Brain microvascular endothelial cell (primary cell): ENCODE results near the gene CNPY1.
"Not testable (repeated sequence)": the region's sequence is repeated elsewhere in the genome, so short reads cannot be mapped to it uniquely, and the experiment has no call there.

Experiments
- DNase-seq: peaks from one replicate; pipeline ENCODE4 v3.0.0-alpha.2; 2020
- H3K27ac ChIP-seq: fragments of 250-450 bp; sonication (Bioruptor Pico); 2 replicates; pipeline ENCODE4 v1.5.1; 2020; ENCODE audit warnings: mild to moderate bottlenecking, moderate library complexity
- H3K27me3 ChIP-seq: fragments of 250-450 bp; sonication (Bioruptor Pico); replicated peaks from 2 replicates; pipeline ENCODE4 v1.5.1; 2020; ENCODE audit warnings: mild to moderate bottlenecking
- H3K36me3 ChIP-seq: fragments of 250-450 bp; sonication (Bioruptor Pico); replicated peaks from 2 replicates; pipeline ENCODE4 v1.5.1; 2020; ENCODE audit warnings: mild to moderate bottlenecking
- H3K4me3 ChIP-seq: 2 replicates; pipeline ENCODE4 v1.5.1; 2011; ENCODE audit warnings: low read depth, mild to moderate bottlenecking, control low read depth, low read length, moderate library complexity
- in situ Hi-C: cut with HindIII; loops from 2 replicates; pipeline ENCODE4 v1.10.0; 2017; ENCODE audit warnings: low sequenced_read_pairs, low pct_ligation_motif_present
- TF ChIP-seq, protein P1 (sequence below): IDR thresholded peaks from 2 replicates; pipeline ENCODE4 v1.5.1; 2011; ENCODE audit warnings: low read depth, mild to moderate bottlenecking, moderate library complexity, low read length, control low read depth, inconsistent platforms; ENCODE audit errors: missing control alignments

The CNPY1 gene

DNA sequence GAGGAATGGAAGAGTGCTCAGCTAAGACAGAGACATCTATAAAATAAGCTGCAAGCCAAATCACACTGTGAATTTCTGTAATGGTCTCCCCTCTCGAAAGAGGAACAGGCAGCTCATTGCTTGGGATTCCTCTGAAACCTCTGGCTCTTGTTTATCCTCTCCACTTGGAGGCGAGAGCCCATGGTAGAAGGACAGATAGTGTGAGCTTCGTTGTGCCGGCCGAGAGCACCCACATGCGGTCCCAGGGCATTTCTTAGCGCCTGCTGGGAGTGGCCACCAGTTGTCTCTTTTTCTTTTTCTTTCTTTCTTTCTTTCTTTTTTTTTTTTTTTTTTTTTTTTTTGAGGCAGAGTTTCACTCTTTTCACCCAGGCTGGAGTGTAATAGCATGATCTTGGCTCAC, 26.2 kb downstream of the CNPY1 start:
- Histone ChIP-seq H3K27ac (no peak overlapping the region), H3K36me3 (no peaks in the 10 kb centered on the region), H3K4me3 (no peak overlapping the region), H3K27me3 (no peaks in the 10 kb centered on the region)
- DNase-seq, result no peak
- TF ChIP-seq, protein P1, sequence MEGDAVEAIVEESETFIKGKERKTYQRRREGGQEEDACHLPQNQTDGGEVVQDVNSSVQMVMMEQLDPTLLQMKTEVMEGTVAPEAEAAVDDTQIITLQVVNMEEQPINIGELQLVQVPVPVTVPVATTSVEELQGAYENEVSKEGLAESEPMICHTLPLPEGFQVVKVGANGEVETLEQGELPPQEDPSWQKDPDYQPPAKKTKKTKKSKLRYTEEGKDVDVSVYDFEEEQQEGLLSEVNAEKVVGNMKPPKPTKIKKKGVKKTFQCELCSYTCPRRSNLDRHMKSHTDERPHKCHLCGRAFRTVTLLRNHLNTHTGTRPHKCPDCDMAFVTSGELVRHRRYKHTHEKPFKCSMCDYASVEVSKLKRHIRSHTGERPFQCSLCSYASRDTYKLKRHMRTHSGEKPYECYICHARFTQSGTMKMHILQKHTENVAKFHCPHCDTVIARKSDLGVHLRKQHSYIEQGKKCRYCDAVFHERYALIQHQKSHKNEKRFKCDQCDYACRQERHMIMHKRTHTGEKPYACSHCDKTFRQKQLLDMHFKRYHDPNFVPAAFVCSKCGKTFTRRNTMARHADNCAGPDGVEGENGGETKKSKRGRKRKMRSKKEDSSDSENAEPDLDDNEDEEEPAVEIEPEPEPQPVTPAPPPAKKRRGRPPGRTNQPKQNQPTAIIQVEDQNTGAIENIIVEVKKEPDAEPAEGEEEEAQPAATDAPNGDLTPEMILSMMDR, result no peak
- in situ Hi-C loops, result no loop called here

DNA sequence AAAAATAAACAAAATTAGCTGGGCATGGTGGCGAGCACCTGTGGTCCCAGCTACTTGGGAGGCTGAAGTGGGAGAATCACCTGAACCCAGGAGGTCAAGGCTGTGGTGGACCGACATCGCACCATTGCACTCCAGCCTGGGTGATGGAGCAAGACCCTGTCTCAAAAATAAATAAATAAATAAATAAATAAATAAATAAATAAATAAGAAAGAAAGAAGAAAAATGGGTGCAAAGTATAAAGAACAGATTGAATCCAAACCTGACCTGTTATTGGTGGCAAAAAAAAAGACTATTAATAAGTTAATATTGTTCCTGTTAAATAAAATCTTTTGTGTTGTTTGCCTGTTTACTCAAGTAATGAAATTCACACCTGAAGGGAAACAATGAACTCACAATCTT, 27.0 kb downstream of the CNPY1 start:
- H3K36me3 ChIP-seq, DNase-seq, H3K27ac ChIP-seq, H3K4me3 ChIP-seq, in situ Hi-C loops, H3K27me3 ChIP-seq: not testable (repeated sequence)

DNA sequence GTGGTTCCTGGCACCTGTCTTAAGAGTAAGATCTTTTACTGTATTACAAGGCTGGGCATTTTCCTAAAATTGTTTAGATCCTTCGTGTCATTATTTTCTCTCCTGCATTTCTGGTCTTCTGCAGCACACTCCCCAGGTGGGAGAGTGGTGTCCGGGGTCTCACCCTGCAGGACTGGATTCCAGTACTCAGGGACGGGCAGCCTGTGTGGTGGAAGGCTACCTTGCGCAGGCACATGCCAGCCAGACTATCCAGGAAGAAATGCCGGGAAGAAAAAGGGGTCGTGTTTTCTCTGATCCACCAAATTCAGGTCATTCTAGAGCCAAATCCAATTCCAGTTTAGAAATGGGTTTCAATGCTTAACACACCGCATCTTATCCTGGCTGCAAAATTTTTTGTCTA, 27.7 kb downstream of the CNPY1 start:
- Histone ChIP-seq H3K4me3 (no peak overlapping the region), H3K27ac (no peak overlapping the region), H3K27me3 (no peaks in the 10 kb centered on the region), H3K36me3 (no peaks in the 10 kb centered on the region)
- in situ Hi-C loops, result no loop called here
- TF ChIP-seq, protein P1, result no peak
- DNase-seq, result no peak

DNA sequence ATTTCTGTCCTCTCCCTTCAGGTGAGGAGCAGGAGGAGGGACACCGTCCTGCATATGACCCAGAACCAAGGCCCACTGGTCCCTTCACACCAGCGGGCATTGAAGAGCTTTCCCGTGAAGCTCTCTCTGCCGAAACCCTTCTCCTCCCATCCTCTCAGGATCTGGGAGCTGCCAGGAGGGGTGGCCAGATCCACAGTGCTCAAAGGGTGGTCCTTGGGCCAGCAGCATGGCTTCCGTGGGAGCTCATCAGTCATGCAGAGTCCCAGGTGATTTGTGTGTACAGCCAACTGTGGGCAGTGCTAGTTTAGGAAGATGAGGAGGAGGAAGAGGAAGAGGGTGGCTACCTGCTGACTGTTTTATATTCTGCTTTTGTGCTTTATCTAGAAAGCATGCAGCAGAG, 28.4 kb downstream of the CNPY1 start:
- H3K4me3 ChIP-seq, result no peak overlapping the region
- no peak for DNase-seq
- no peaks in the 10 kb centered on the region for H3K36me3 ChIP-seq
- TF ChIP-seq, protein P1, result no peak
- H3K27me3 ChIP-seq, result no peaks in the 10 kb centered on the region
- in situ Hi-C loops, result no loop called here
- no peak overlapping the region for H3K27ac ChIP-seq

DNA sequence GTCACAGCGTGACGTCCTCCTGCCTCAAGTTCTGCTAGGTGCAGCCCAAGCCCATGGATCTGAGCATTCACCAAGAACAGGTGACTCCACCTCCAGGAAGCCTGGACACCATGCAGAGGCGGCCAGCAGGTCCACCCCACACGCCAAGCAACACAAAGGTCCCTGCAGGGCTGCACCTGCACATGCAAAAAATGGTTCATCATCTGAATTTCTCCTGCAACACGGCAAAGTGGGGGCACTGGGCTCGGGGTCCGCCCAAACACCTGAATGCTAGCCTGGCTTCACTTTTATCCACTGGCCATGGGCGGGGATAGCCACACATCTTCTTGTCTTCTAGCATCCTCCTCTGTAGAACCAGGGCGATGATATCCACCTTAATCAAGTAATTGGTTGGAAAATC, 28.9 kb downstream of the CNPY1 start:
- no peaks in the 10 kb centered on the region for H3K27me3 ChIP-seq

DNA sequence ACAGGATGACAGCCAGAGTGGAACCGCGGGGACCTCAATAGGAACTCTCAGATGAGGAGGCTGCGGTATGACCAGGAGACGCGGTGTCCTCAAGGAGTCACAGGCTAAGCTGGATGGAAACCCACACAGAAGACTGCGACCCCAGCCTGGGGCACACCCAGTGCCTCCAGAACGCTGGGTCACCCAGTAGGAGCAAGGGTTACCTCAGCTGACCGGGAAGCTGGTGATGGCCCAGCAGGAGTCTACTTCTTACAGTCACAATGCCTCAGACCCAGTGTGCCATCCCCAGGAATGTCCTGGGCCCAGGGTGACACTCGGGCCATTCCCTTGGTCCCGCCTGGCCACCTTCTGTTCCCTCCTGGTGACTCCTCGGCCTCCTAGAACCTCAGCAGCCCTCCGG, 29.9 kb downstream of the CNPY1 start:
- Histone ChIP-seq H3K27me3 (peaks cover 2% of the 10 kb centered on the region), H3K4me3 (no peak overlapping the region), H3K27ac (no peak overlapping the region), H3K36me3 (no peaks in the 10 kb centered on the region)
- TF ChIP-seq, protein P1, result no peak
- in situ Hi-C loops, result no loop called here
- no peak for DNase-seq

More for the DNA sequence above, 28.9 kb downstream of the CNPY1 start:
- no peak overlapping the region for H3K4me3 ChIP-seq
- TF ChIP-seq, protein P1, result no peak
- no peak overlapping the region for H3K27ac ChIP-seq
- in situ Hi-C loops, result no loop called here
- no peak for DNase-seq
- no peaks in the 10 kb centered on the region for H3K36me3 ChIP-seq

DNA sequence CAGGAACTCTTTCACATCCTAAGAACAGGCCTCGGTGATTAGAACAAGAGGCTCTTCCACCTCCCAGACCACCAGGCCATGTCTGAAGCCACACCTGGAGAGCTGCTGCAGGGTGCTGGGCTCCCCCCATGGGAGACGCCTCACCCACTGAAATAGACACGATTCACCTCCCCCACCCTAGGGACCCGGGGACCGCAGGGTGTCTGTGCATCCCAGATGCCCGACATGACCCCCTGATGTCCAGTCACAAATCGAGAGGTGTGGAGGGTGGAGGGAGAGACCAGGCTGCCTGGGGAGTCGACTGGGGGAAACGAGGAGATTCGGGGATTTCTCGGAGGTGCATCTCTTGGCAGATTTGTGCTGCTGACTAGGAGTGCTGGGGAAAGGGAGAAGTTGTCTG, 31.0 kb downstream of the CNPY1 start:
- in situ Hi-C loops, result no loop called here
- TF ChIP-seq, protein P1, result no peak

More for the DNA sequence above, 31.0 kb downstream of the CNPY1 start:
- DNase-seq, result no peak
- H3K27ac ChIP-seq, result no peak overlapping the region
- no peak overlapping the region for H3K4me3 ChIP-seq
- H3K36me3 ChIP-seq, result no peaks in the 10 kb centered on the region
- peaks cover 12% of the 10 kb centered on the region for H3K27me3 ChIP-seq
